Hepatocyte (in vitro differentiated cells): ENCODE data around the gene SCIN.

ENCODE experiments used
- CTCF ChIP-seq: fragments of 200-600 bp; sonication (generic); IDR thresholded peaks from 2 replicates; pipeline ENCODE4 v1.5.1; 2016; ENCODE audit warnings: antibody characterized with exemption, mild to moderate bottlenecking; ENCODE audit not compliant: poor library complexity
- EZH2 ChIP-seq: fragments of 200-600 bp; sonication (generic); IDR thresholded peaks from 2 replicates; pipeline ENCODE4 v1.6.1; 2016; ENCODE audit warnings: antibody characterized with exemption, mild to moderate bottlenecking, borderline replicate concordance
- EZH2phosphoT487 ChIP-seq: fragments of 200-600 bp; sonication (generic); IDR thresholded peaks from one replicate; pipeline ENCODE4 v1.6.1; 2018; ENCODE audit warnings: antibody characterized with exemption, mild to moderate bottlenecking, low read depth, moderate library complexity; ENCODE audit not compliant: unreplicated experiment, severe bottlenecking

- TF ChIP-seq CTCF (no peak), EZH2 (no peak), EZH2phosphoT487 (no peak)
Measured at GRCh38 chr7:12582362-12582761, 11.8 kb downstream of the SCIN start.
